ENCODE results near the gene GPR137C.

DNA sequence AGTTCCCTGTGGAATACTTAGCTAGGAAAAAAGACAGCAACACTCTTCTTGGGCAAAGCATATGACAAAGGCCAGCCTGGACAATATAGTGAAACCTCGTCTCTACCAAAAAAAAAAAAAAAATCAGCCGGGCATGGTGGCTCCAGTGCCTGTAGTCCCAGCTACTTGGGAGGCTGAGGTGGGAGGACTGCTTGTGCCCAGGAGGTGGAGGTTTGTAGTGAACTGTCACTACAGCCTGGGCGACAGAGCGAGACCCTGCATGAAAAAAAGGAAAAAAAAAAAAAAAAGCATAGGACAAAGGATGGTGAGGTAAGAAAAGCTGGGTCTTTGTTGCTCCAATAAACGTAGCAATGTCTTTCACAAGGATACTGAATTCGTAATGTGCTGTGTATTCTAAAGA lies 1.4 kb upstream of the GPR137C start:
- TF ChIP-seq, protein P1, sequence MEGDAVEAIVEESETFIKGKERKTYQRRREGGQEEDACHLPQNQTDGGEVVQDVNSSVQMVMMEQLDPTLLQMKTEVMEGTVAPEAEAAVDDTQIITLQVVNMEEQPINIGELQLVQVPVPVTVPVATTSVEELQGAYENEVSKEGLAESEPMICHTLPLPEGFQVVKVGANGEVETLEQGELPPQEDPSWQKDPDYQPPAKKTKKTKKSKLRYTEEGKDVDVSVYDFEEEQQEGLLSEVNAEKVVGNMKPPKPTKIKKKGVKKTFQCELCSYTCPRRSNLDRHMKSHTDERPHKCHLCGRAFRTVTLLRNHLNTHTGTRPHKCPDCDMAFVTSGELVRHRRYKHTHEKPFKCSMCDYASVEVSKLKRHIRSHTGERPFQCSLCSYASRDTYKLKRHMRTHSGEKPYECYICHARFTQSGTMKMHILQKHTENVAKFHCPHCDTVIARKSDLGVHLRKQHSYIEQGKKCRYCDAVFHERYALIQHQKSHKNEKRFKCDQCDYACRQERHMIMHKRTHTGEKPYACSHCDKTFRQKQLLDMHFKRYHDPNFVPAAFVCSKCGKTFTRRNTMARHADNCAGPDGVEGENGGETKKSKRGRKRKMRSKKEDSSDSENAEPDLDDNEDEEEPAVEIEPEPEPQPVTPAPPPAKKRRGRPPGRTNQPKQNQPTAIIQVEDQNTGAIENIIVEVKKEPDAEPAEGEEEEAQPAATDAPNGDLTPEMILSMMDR (IDR thresholded peaks at IDR 0.05), result no peak
- TF ChIP-seq POLR2AphosphoS5 (IDR thresholded peaks at IDR 0.05) (no peak), EP300 (IDR thresholded peaks at IDR 0.05) (no peak)
